Suprapubic skin (tissue), 4 donors: Measurements from ENCODE around the gene C1QTNF8. TPM values are rescaled to one million over a fixed set of nuclear protein-coding genes. Genes with fewer than 3 reads are reported as not detected.

Experiments used
- DNase-seq, 2 donors: peaks; one replicate each; pipeline ENCODE4 v3.0.0-alpha.2; 2019; ENCODE audit warnings: low spot score in 2 of 2
- H3K27ac ChIP-seq: fragments of 200-600 bp; sonication (generic); one replicate; pipeline ENCODE4 v1.5.1; 2019
- H3K27me3 ChIP-seq: fragments of 200-600 bp; sonication (generic); one replicate; pipeline ENCODE4 v1.5.1; 2019
- H3K36me3 ChIP-seq: fragments of 200-600 bp; sonication (generic); one replicate; pipeline ENCODE4 v1.5.1; 2019
- H3K4me1 ChIP-seq: fragments of 200-600 bp; sonication (generic); one replicate; pipeline ENCODE4 v1.5.1; 2019
- H3K4me3 ChIP-seq: fragments of 200-600 bp; sonication (generic); one replicate; pipeline ENCODE4 v1.5.1; 2019; ENCODE audit warnings: mild to moderate bottlenecking
- H3K9me3 ChIP-seq: fragments of 200-600 bp; sonication (generic); one replicate; pipeline ENCODE4 v1.5.1; 2019
- EP300 ChIP-seq: sonication (generic); formaldehyde crosslinking; IDR thresholded peaks from one replicate; pipeline ENCODE4 v1.6.1; 2017; ENCODE audit warnings: antibody characterized with exemption
- POLR2A ChIP-seq, 2 donors: fragments of 450-650 bp; IDR thresholded peaks; one replicate each; pipeline ENCODE4 v1.6.1; 2017; ENCODE audit warnings: antibody characterized with exemption in 2 of 2, mild to moderate bottlenecking in 2 of 2, moderate library complexity in 2 of 2
- POLR2AphosphoS5 ChIP-seq, 3 donors: sonication (generic); formaldehyde crosslinking; IDR thresholded peaks; one replicate each; pipeline ENCODE4 v1.6.1; 2017; ENCODE audit warnings: antibody characterized with exemption in 3 of 3
- WGBS: methylation state at CpG from one replicate; pipeline ENCODE4 v1.1.5; 2018; 5-methylcytosine and 5-hydroxymethylcytosine counted together
- total RNA-seq, 4 donors: library from RNA; depleted of rRNA; stranded (reverse); fragments of >200 nt; gene quantifications; one replicate each; pipeline ENCODE4 v1.1.0, GENCODE V29; 2016
- TF ChIP-seq, protein P1 (sequence below), 2 donors: fragments of 200-600 bp in 1 of 2; fragments of 450-650 bp in 1 of 2; sonication (generic) in 1 of 2; IDR thresholded peaks; one replicate each; pipeline ENCODE4 v1.5.1; 2016 to 2019; ENCODE audit warnings: antibody characterized with exemption in 2 of 2, mild to moderate bottlenecking in 1 of 2, moderate library complexity in 1 of 2

Gene C1QTNF8
- total RNA-seq, 4 donors from 2014 or later, result not detected

DNA sequence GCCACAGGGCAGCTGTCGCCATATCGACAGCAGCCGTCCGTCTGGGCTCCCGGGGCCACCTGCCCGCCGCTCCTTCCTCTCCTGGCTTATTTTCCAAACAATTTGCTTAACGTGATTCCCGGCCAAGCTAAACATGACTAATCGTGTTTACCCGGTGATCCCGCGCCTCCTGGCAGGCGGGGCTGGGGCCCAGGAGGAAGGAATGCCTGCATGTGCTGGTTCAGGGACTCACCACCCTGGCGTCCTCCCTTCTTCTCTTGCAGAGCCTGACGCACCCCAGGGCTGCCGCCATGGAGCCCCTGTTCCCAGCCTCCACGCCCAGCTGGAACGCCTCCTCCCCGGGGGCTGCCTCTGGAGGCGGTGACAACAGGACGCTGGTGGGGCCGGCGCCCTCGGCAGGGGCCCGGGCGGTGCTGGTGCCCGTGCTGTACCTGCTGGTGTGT, 17.4 kb downstream of the C1QTNF8 start:
- H3K36me3 ChIP-seq, result no peaks in the 10 kb centered on the region
- no peak overlapping the region for H3K27ac ChIP-seq
- no peak overlapping the region for H3K4me3 ChIP-seq
- 32% methylated on average over 17 of the region's 28 CpGs for WGBS
- no peak for TF ChIP-seq POLR2A (IDR thresholded peaks at IDR 0.05)
- TF ChIP-seq POLR2AphosphoS5 (IDR thresholded peaks at IDR 0.05), result no peak
- no peak for TF ChIP-seq EP300
- TF ChIP-seq, protein P1, sequence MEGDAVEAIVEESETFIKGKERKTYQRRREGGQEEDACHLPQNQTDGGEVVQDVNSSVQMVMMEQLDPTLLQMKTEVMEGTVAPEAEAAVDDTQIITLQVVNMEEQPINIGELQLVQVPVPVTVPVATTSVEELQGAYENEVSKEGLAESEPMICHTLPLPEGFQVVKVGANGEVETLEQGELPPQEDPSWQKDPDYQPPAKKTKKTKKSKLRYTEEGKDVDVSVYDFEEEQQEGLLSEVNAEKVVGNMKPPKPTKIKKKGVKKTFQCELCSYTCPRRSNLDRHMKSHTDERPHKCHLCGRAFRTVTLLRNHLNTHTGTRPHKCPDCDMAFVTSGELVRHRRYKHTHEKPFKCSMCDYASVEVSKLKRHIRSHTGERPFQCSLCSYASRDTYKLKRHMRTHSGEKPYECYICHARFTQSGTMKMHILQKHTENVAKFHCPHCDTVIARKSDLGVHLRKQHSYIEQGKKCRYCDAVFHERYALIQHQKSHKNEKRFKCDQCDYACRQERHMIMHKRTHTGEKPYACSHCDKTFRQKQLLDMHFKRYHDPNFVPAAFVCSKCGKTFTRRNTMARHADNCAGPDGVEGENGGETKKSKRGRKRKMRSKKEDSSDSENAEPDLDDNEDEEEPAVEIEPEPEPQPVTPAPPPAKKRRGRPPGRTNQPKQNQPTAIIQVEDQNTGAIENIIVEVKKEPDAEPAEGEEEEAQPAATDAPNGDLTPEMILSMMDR (IDR thresholded peaks at IDR 0.05), result no peak
- H3K9me3 ChIP-seq, result no peaks in the 10 kb centered on the region
- H3K27me3 ChIP-seq, result peaks cover 97% of the 10 kb centered on the region
- H3K4me1 ChIP-seq, result peaks cover 24% of the 10 kb centered on the region
- DNase-seq, result no peak

DNA sequence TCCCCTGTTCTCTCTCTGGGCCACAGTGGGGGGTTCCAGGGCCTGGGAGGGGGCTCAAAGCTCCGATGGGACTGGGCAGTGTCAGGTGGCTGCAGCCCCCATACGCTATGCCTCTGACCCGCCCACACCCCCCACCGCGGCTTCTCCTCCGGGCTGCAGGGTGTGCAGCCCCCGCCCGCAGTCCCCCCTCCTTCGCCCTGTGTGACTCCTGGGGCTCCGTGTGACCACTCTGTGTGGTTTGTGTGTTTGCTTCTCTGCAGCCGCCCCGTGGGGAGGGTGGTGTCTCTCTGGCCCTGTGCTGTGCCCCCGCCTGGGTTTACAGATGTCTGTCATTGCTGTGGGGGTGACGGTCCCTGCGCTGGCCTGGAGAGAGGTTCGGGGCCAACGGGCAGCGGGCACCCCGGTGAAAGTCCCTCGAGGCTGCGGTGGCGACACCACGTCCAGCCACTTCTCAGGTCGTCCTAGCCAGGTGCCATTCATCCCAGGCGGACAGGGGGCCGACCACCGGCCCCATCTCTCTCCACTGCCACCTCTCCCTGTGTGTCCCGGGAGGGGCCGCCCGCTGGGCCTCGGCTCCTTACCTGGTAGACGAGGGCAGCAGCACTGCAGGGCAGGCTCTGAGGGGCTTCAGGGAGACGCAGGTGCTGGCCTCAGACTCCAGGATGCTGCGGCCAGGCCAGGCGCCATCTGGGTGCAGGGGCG, 18.0 kb downstream of the C1QTNF8 start:
- peaks cover 19% of the 10 kb centered on the region for H3K4me1 ChIP-seq
- DNase-seq, result no peak
- no peaks in the 10 kb centered on the region for H3K9me3 ChIP-seq
- 40% methylated on average over 1 of the region's 36 CpGs for WGBS
- no peak overlapping the region for H3K27ac ChIP-seq
- no peaks in the 10 kb centered on the region for H3K36me3 ChIP-seq
- no peak overlapping the region for H3K4me3 ChIP-seq
- H3K27me3 ChIP-seq, result peaks cover 97% of the 10 kb centered on the region
- TF ChIP-seq POLR2A (IDR thresholded peaks at IDR 0.05) (no peak), EP300 (no peak), POLR2AphosphoS5 (IDR thresholded peaks at IDR 0.05) (no peak)
- TF ChIP-seq, protein P1 (IDR thresholded peaks at IDR 0.05), result no peak

DNA sequence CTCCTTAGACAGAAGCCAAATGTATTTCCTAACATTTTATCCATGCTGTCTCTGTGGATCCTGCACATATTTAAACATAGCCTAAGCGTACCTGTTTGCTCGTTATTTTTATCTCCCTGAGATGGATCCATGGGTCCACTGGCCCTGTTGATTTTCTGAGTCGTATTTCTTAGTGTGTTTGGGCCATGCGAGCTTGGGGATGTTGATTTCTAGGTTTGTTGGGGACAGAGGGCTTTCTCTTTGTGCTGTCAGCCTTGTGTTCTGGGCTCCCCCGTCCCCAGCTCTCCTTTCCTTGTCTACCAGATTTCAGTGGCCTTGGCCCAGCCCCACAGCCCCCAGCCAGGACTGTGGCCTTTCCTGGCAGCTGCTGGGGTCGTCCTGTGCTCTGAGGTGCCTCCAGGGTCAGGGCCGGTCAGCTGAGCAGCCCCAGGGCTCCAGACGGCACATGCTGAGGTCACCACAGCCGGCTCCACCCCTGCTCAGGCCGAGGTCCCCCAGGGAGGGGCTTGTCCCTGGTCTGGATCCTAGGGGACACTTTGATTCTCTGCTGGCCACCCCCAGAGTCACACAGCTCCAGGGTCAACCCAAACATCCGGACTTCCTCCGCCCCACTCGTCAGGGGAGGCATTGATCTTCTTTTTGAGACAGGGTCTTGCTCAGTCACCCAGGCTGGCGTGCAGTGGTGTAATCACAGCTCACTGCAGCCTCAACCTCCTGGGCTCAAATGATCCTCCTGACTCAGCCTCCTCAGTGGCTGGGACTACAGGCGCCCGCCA, 19.1 kb downstream of the C1QTNF8 start:
- no peak overlapping the region for H3K4me3 ChIP-seq

DNA sequence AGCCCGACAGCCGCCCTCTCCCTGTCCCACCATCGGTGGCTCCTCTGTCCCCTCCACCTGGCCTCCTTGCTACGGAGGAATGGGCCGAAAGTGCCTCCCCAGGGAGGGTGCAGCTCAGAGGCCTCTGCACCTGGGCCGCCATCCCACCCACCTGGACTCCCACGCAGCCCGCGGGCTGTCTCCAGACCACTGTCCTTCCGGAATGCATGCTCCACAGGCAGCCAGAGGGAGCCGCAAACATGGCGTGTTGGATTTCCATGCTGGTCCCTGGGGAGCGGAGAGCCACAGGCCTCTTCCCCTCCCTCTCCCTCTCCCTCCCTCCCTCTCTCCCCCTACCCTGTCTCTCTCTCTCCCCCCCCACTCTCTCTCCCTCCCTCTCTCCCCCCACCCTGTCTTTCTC, 20.5 kb downstream of the C1QTNF8 start:
- Histone ChIP-seq H3K27me3 (peaks cover 97% of the 10 kb centered on the region), H3K4me3 (no peak overlapping the region), H3K36me3 (no peaks in the 10 kb centered on the region), H3K9me3 (no peaks in the 10 kb centered on the region), H3K4me1 (peaks cover 14% of the 10 kb centered on the region), H3K27ac (no peak overlapping the region)
- no peak for TF ChIP-seq EP300
- TF ChIP-seq, protein P1 (IDR thresholded peaks at IDR 0.05), result no peak
- DNase-seq, result no peak
- 60% methylated on average over 11 of the region's 13 CpGs for WGBS

More for the DNA sequence above, 19.1 kb downstream of the C1QTNF8 start:
- Histone ChIP-seq H3K9me3 (no peaks in the 10 kb centered on the region), H3K4me1 (peaks cover 14% of the 10 kb centered on the region), H3K27ac (no peak overlapping the region), H3K36me3 (no peaks in the 10 kb centered on the region), H3K27me3 (peaks cover 97% of the 10 kb centered on the region)
- WGBS, result 44% methylated on average over 8 of the region's 16 CpGs
- DNase-seq, result no peak
- TF ChIP-seq EP300 (no peak), POLR2A (IDR thresholded peaks at IDR 0.05) (no peak), POLR2AphosphoS5 (IDR thresholded peaks at IDR 0.05) (no peak)
- TF ChIP-seq, protein P1 (IDR thresholded peaks at IDR 0.05), result no peak

DNA sequence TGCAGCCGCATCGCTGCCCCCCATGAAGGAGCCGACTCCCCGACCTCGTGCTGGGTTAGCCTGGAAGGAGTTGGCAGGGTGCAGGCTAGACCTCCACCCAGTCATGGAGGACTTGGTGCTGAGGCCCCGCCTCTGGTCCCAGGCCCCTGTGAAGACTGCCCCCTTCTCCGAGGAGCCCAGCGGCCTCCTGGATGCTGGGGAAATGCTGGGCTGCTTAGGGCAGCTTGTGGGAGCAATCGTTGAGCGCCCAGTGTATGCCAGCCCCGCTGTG, 21.7 kb downstream of the C1QTNF8 start:
- no peak for DNase-seq
- no CpG with 5 or more reads among the region's 11 CpGs for WGBS
- Histone ChIP-seq H3K4me3 (no peak overlapping the region), H3K36me3 (no peaks in the 10 kb centered on the region), H3K9me3 (no peaks in the 10 kb centered on the region), H3K4me1 (peaks cover 14% of the 10 kb centered on the region), H3K27ac (no peak overlapping the region), H3K27me3 (peaks cover 97% of the 10 kb centered on the region)
- TF ChIP-seq POLR2A (IDR thresholded peaks at IDR 0.05), result no peak
- TF ChIP-seq POLR2AphosphoS5 (IDR thresholded peaks at IDR 0.05), result no peak
- TF ChIP-seq, protein P1 (IDR thresholded peaks at IDR 0.05), result no peak
- TF ChIP-seq EP300, result no peak
